Measurements from ENCODE around the gene ANO4.

DNA sequence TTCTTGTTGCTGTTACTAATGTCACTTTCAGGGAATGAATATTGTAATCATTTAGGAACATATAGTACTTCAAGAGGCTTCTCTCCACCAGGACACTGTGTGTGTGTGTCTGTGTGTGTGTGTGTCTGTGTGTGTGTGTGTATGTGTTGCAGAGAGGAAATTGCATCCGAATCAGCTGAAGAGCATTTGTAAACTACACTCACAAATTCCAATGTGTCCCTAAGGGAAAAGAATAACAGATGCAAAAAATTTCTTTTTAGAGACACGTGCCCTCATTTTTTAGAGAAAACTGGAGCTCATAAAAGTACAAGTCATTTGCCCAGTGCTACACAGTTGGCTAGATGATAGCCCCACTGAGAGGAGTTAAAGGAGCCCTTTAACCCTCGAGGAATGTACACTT lies 168.8 kb downstream of the ANO4 start:
- TF ChIP-seq, protein P1, sequence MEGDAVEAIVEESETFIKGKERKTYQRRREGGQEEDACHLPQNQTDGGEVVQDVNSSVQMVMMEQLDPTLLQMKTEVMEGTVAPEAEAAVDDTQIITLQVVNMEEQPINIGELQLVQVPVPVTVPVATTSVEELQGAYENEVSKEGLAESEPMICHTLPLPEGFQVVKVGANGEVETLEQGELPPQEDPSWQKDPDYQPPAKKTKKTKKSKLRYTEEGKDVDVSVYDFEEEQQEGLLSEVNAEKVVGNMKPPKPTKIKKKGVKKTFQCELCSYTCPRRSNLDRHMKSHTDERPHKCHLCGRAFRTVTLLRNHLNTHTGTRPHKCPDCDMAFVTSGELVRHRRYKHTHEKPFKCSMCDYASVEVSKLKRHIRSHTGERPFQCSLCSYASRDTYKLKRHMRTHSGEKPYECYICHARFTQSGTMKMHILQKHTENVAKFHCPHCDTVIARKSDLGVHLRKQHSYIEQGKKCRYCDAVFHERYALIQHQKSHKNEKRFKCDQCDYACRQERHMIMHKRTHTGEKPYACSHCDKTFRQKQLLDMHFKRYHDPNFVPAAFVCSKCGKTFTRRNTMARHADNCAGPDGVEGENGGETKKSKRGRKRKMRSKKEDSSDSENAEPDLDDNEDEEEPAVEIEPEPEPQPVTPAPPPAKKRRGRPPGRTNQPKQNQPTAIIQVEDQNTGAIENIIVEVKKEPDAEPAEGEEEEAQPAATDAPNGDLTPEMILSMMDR (IDR thresholded peaks at IDR 0.05; ENCODE audit: borderline replicate concordance, extremely low read depth, low read length, poor library complexity, severe bottlenecking): no peak
- TF ChIP-seq EZH2 (IDR thresholded peaks at IDR 0.05; ENCODE audit: borderline replicate concordance, low read depth, low read length, severe bottlenecking): no peak
